ENCODE measurements around the gene APBA2. TPM values are rescaled to one million over a fixed set of nuclear protein-coding genes. Genes with fewer than 3 reads are reported as not detected.
A peak's percentile ranks its signal among the peaks of the same experiment; 100 is the strongest.
"Not testable (repeated sequence)": the region's sequence is repeated elsewhere in the genome, so short reads cannot be mapped to it uniquely, and the experiment has no call there.

APBA2 gene
- total and polyA plus RNA-seq, 8 donors: 0.45 to 13.3 (median 2.0) TPM; not detected in 1

- Histone ChIP-seq H3K4me1 (no peaks in the 10 kb centered on the region), H3K27me3 (no peaks in the 10 kb centered on the region), H3K9me3 (peaks cover 0 to 8% (median 2%) of the 10 kb centered on the region in 4 donors), H3K4me3 (no peak overlapping the region), H3K27ac (no peak overlapping the region), H3K36me3 (no peaks in the 10 kb centered on the region)
- intact Hi-C loops (cut with DNase I; ENCODE audit: low total_unique reads): no loop called here
- TF ChIP-seq POLR2AphosphoS5 (IDR thresholded peaks at IDR 0.05): no peak
- TF ChIP-seq POLR2A (IDR thresholded peaks at IDR 0.05): no peak
- no peak for TF ChIP-seq EP300 (IDR thresholded peaks at IDR 0.05)
- TF ChIP-seq, protein P1, sequence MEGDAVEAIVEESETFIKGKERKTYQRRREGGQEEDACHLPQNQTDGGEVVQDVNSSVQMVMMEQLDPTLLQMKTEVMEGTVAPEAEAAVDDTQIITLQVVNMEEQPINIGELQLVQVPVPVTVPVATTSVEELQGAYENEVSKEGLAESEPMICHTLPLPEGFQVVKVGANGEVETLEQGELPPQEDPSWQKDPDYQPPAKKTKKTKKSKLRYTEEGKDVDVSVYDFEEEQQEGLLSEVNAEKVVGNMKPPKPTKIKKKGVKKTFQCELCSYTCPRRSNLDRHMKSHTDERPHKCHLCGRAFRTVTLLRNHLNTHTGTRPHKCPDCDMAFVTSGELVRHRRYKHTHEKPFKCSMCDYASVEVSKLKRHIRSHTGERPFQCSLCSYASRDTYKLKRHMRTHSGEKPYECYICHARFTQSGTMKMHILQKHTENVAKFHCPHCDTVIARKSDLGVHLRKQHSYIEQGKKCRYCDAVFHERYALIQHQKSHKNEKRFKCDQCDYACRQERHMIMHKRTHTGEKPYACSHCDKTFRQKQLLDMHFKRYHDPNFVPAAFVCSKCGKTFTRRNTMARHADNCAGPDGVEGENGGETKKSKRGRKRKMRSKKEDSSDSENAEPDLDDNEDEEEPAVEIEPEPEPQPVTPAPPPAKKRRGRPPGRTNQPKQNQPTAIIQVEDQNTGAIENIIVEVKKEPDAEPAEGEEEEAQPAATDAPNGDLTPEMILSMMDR (IDR thresholded peaks at IDR 0.05): no peak
- WGBS, 5 donors: 46 to 53% (median 51%) methylated on average over 8 of the region's 8 CpGs
- DNase-seq: peak in 1 of 2 donors; percentile 71
These were observed 154.6 kb downstream of the APBA2 start for GRCh38 chr15:29040370-29040751.

- Histone ChIP-seq H3K4me3 (no peak overlapping the region), H3K27ac (no peak overlapping the region), H3K4me1 (no peaks in the 10 kb centered on the region), H3K36me3 (no peaks in the 10 kb centered on the region), H3K27me3 (no peaks in the 10 kb centered on the region), H3K9me3 (no peaks in the 10 kb centered on the region)
- 74 to 77% (median 75%) methylated on average over 9 of the region's 9 CpGs for WGBS, 5 donors
- DNase-seq: no peak
- intact Hi-C loops (cut with DNase I; ENCODE audit: low total_unique reads): no loop called here
- no peak for TF ChIP-seq POLR2A (IDR thresholded peaks at IDR 0.05)
- TF ChIP-seq, protein P1 (IDR thresholded peaks at IDR 0.05): no peak
- no peak for TF ChIP-seq POLR2AphosphoS5 (IDR thresholded peaks at IDR 0.05)
These were observed 158.1 kb downstream of the APBA2 start for GRCh38 chr15:29043736-29044502.

DNA sequence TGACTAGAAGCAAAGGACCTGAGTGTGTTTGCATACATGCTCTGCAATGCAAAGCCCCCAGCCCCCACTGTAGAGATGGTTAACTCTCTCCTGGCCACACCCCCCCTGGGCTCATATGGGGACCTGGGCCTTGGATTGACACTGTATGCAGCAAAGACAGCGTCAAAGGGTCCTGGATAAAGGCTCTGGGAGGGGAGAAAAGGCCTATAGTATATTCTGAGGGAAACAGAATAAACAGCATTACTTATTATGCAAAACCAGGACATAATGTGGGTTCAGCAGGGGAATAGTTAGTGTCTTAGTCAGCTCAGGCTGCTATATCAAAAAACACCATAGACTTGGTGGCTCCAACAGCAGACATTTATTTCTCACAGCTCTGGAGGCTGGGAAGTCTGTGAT lies 158.7 kb downstream of the APBA2 start:
- Histone ChIP-seq H3K4me3 (no peak overlapping the region), H3K9me3 (no peaks in the 10 kb centered on the region), H3K27ac (no peak overlapping the region), H3K27me3 (no peaks in the 10 kb centered on the region), H3K4me1 (no peaks in the 10 kb centered on the region), H3K36me3 (no peaks in the 10 kb centered on the region)
- intact Hi-C loops (cut with DNase I; ENCODE audit: low total_unique reads): no loop called here
- WGBS, 5 donors: 79 to 87% (median 80%) methylated on average over 1 of the region's 1 CpG
- no peak for DNase-seq
- no peak for TF ChIP-seq EP300 (IDR thresholded peaks at IDR 0.05)
- TF ChIP-seq POLR2A (IDR thresholded peaks at IDR 0.05): no peak

- H3K4me3 ChIP-seq; DNase-seq; H3K36me3 ChIP-seq; intact Hi-C loops (cut with DNase I; ENCODE audit: low total_unique reads); H3K27me3 ChIP-seq; H3K4me1 ChIP-seq; H3K9me3 ChIP-seq; H3K27ac ChIP-seq: not testable (repeated sequence)
- WGBS, 5 donors: 84 to 94% (median 90%) methylated on average over 7 of the region's 7 CpGs
These were observed 159.4 kb downstream of the APBA2 start for GRCh38 chr15:29045161-29045560.

GRCh38 chr15:29045717-29046116 lies 159.9 kb downstream of the APBA2 start:
- H3K27ac ChIP-seq: no peak overlapping the region
- 56 to 71% (median 67%) methylated on average over 3 of the region's 3 CpGs for WGBS, 5 donors
- no peak overlapping the region for H3K4me3 ChIP-seq
- H3K4me1 ChIP-seq: no peaks in the 10 kb centered on the region
- H3K9me3 ChIP-seq: no peaks in the 10 kb centered on the region
- no peaks in the 10 kb centered on the region for H3K27me3 ChIP-seq
- no peaks in the 10 kb centered on the region for H3K36me3 ChIP-seq
- intact Hi-C loops (cut with DNase I; ENCODE audit: low total_unique reads): no loop called here
- DNase-seq: no peak
- TF ChIP-seq EP300 (IDR thresholded peaks at IDR 0.05) (no peak), POLR2AphosphoS5 (IDR thresholded peaks at IDR 0.05) (no peak), POLR2A (IDR thresholded peaks at IDR 0.05) (no peak)
- TF ChIP-seq, protein P1 (IDR thresholded peaks at IDR 0.05): no peak

Data from stomach (tissue), 9 donors.